Vagina (tissue), 2 donors: Measurements from ENCODE around the gene CIDEB.

Source experiments
- POLR2A ChIP-seq, 2 donors: fragments of 450-650 bp; IDR thresholded peaks; one replicate each; pipeline ENCODE4 v1.6.1; 2017; ENCODE audit warnings: antibody characterized with exemption in 2 of 2, mild to moderate bottlenecking in 2 of 2, moderate library complexity in 2 of 2
- TF ChIP-seq, protein P1 (sequence below), 3 experiments: fragments of 450-650 bp in 2 of 3; fragments of 200-600 bp in 1 of 3; sonication (generic) in 1 of 3; IDR thresholded peaks; one replicate each; pipeline ENCODE4 v1.5.1; 2017 to 2019; ENCODE audit warnings: antibody characterized with exemption in 3 of 3, mild to moderate bottlenecking in 2 of 3, moderate library complexity in 2 of 3

DNA sequence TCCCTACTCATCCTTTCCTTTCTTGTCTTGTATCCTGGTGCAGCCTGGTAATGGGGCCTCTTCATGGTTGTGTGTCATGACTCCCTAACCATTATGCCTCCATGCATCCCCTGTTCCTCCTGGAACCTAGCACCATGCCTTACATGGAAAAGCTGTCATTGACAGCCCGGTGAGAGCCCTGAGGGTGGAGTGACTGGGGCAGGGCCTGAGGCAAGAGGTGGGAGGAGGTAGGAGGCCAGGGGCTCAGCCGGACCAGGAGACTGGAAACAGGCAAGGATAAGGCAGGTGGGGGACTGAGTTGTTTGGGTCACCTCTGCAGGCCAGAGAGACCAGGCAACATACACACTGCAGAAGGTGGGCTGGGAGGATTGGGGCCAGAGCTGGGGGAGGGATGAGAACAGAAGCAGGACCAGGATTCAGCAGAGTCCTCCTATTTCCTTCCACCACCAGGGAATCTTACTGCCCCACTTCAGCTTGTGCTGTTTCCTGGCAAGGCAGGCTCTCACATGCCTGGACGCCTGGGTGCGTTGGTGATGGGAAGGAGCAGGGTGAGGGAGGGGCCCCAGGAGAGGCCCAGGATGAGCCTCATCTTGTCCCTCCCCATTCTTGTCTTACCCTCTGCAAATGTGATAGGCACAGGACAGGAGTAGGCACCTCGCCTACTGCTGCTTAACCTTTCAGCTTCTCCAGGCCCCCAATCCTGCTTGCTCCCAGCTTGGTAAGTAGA lies 1.9 kb upstream of the CIDEB start, which contains the start of gene LTB4R2:
- TF ChIP-seq, protein P1, sequence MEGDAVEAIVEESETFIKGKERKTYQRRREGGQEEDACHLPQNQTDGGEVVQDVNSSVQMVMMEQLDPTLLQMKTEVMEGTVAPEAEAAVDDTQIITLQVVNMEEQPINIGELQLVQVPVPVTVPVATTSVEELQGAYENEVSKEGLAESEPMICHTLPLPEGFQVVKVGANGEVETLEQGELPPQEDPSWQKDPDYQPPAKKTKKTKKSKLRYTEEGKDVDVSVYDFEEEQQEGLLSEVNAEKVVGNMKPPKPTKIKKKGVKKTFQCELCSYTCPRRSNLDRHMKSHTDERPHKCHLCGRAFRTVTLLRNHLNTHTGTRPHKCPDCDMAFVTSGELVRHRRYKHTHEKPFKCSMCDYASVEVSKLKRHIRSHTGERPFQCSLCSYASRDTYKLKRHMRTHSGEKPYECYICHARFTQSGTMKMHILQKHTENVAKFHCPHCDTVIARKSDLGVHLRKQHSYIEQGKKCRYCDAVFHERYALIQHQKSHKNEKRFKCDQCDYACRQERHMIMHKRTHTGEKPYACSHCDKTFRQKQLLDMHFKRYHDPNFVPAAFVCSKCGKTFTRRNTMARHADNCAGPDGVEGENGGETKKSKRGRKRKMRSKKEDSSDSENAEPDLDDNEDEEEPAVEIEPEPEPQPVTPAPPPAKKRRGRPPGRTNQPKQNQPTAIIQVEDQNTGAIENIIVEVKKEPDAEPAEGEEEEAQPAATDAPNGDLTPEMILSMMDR (IDR thresholded peaks at IDR 0.05) = no peak
- no peak for TF ChIP-seq POLR2A (IDR thresholded peaks at IDR 0.05)
